Smooth muscle cell of the umbilical artery (primary cell): ENCODE measurements around the gene TDO2. TPM values are rescaled to one million over a fixed set of nuclear protein-coding genes. Genes with fewer than 3 reads are reported as not detected.

Experiments
- total RNA-seq: library from RNA; depleted of rRNA; stranded (reverse); fragments of >200 nt; gene quantifications from 2 replicates; pipeline ENCODE4 v1.2.3, GENCODE V29; 2014

The TDO2 gene
- total RNA-seq, result 5.4 and 13.7 TPM in 2 replicates

DNA sequence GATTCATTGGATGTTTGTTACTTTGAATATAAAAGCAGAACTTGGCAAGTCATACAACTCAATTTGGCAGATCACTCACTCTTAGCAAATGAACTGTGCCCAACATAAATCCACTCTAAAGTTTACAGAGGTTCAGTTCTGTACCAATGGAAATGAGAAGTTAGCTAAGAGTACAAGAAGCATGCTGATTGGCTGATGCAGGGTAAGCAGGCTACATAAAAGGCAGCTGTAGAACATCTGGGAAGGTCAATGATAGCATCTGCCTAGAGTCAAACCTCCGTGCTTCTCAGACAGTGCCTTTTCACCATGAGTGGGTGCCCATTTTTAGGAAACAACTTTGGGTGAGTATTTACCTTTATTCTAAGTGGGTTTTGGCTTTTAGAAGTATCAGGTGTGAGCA lies at the start of gene TDO2:
TSS of gene TDO2 (plus strand) at position 244 of the 400 bp plus-strand sequence. CDS start at position 307, 63 bp downstream.

DNA sequence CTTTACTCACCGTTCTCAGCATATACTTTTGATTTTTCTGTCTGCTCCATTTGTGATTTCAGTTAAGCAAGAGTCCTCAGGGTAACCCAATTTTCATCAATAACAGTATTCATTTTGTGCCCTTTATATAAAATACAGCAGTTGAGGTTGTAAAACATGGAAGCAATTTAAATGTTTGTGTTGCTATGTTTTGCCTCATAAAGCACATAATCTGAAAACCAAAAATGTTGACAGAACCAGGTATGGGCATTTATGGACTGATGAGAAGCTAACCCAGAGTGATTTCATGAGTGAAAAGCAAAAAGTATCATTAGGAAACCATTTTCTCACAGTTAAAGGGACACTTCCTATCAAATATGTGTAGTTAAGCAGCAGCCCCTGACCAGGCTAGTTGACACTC lies 37.3 kb upstream of the TDO2 start, which contains the start of gene ASIC5:
TSS of gene ASIC5 (minus strand) at position 101 of the 400 bp plus-strand sequence. CDS start at position 50, 51 bp downstream.

DNA sequence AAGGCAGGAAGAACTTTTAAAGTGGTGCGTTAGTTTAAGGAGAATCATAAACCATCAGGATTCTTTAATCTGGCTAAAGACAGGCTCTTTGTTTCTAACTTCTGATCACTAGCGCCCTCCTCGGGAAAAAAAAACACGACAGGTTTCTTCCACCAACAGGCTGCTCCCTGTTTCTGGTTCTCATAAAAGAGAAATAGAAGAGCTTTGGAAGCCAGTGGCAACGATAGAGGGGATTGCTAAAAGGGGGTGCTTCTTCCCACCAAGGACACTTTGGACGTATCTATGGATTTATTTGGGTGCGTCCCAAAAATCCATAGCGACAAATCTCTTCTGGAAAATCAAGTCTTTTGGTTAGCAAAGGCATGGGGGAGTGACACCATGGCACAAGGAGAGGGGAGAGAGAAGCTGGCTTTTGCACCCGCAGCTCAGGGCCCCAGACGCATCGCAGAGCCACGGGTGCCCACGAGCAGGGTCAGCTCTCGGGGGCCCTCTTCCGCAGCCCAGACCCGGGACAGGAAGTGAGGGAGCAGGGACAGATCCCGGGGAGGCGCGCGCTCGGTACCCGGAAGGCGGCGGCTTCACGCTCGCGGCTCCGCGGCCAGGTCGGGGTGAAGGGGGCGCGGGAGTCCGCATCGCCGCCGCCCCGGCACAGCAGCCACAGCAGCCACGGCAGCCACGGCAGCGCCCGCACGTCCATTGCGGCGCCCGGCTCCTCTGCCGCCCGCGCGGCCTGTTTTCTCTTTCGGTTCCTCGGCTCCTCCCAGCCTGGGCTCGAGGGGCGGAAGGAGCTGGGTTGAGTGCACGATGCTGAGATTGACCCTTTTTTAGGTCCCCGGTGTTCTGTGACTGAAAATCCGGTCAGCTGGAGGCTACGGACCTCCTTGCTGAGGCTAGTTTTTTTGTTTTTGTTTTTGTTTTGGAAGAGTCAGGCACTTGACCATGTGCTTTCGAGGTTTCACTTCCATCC lies 49.9 kb downstream of the TDO2 start, which contains the start of gene CTSO:
TSS of gene CTSO (minus strand) at position 716 of the 967 bp plus-strand sequence. CDS start at position 697, 19 bp downstream.

Other genes starting within 250 kb of the TDO2 start
- gene GUCY1A1, start 236.8 kb upstream of the TDO2 start, total RNA-seq, result 0.78 and 2.1 TPM in 2 replicates
- gene GUCY1B1, start 144.7 kb upstream of the TDO2 start, total RNA-seq, result 4.9 and 11.9 TPM in 2 replicates
- not detected in 2 replicates for gene ASIC5, start 37.4 kb upstream of the TDO2 start, total RNA-seq
- gene CTSO, start 50.2 kb downstream of the TDO2 start, total RNA-seq, result 15.6 and 20.8 TPM in 2 replicates